SK-N-SH (cell line): Measurements from ENCODE around the gene CNGA1. TPM values are rescaled to one million over a fixed set of nuclear protein-coding genes. Genes with fewer than 3 reads are reported as not detected.

Experiments used
- CTCF ChIA-PET: fragments of 300-600, 350-600 bp; formaldehyde crosslinking; extraction: SDS; loops from one replicate; lab custom pipeline; 2021; lab: Yijun Ruan, JAX
- POLR2A ChIA-PET: fragments of 350-600 bp; sonication (Branson Sonifier 250); formaldehyde crosslinking; extraction: SDS; loops from one replicate; lab custom pipeline; 2020; ENCODE audit warnings: antibody characterized with exemption, inconsistent platforms; lab: Yijun Ruan, JAX
- DNase-seq: peaks from one replicate; pipeline ENCODE4 v3.0.0; 2012
- H2AFZ ChIP-seq: fragments of 200-600 bp; sonication (generic); 2 replicates; pipeline ENCODE4 v1.8.1; 2016; ENCODE audit warnings: antibody characterized with exemption, mild to moderate bottlenecking, low read depth
- H3F3A ChIP-seq: fragments of 200-600 bp; sonication (generic); replicated peaks from 2 replicates; pipeline ENCODE3; 2016; ENCODE audit warnings: antibody characterized with exemption, mild to moderate bottlenecking; ENCODE audit not compliant: insufficient read depth
- H3K27ac ChIP-seq, 2 experiments: fragments of 200-500 bp in 1 of 2; fragments of 200-600 bp in 1 of 2; sonication (Bioruptor generic) in 1 of 2; sonication (generic), shearing (Covaris generic) in 1 of 2; 2 replicates each; pipeline versions ENCODE4 v1.5.1 to v1.6.1; 2014 to 2016; ENCODE audit warnings: low read depth in 2 of 2, inconsistent platforms in 1 of 2, low read length in 1 of 2, mild to moderate bottlenecking in 1 of 2, mixed read lengths in 1 of 2
- H3K27me3 ChIP-seq: fragments of 200-600 bp; sonication (generic), shearing (Covaris generic); 2 replicates; pipeline ENCODE4 v1.6.1; 2016; ENCODE audit warnings: mixed run types; ENCODE audit not compliant: insufficient read depth
- H3K36me3 ChIP-seq, 2 experiments: fragments of 200-500 bp in 1 of 2; fragments of 200-600 bp in 1 of 2; sonication (Bioruptor generic) in 1 of 2; sonication (generic) in 1 of 2; replicated peaks in 1 of 2; 2 replicates each; pipeline versions ENCODE3 to v1.5.1; 2014 to 2016; ENCODE audit warnings: low read length in 1 of 2, mild to moderate bottlenecking in 1 of 2; ENCODE audit not compliant: insufficient read depth in 2 of 2, control insufficient read depth in 1 of 2
- H3K4me1 ChIP-seq, 2 experiments: fragments of 200-500 bp in 1 of 2; fragments of 200-600 bp in 1 of 2; sonication (Bioruptor generic) in 1 of 2; sonication (generic), shearing (Covaris generic) in 1 of 2; 2 replicates each; pipeline versions ENCODE4 v1.5.1 to v1.6.1; 2014 to 2016; ENCODE audit warnings: low read depth in 1 of 2, low read length in 1 of 2, mixed run types in 1 of 2; ENCODE audit not compliant: insufficient read depth in 2 of 2, control insufficient read depth in 1 of 2
- H3K4me2 ChIP-seq: fragments of 200-600 bp; sonication (generic), shearing (Covaris generic); 2 replicates; pipeline ENCODE4 v1.6.1; 2017; ENCODE audit warnings: mixed run types
- H3K4me3 ChIP-seq, 2 experiments: fragments of 200-500 bp in 1 of 2; fragments of 200-600 bp in 1 of 2; sonication (Bioruptor generic) in 1 of 2; sonication (generic), shearing (Covaris generic) in 1 of 2; 2 replicates each; pipeline versions ENCODE4 v1.5.1 to v1.8.1; 2014 to 2016; ENCODE audit warnings: low read depth in 2 of 2, inconsistent platforms in 1 of 2, low read length in 1 of 2, mild to moderate bottlenecking in 1 of 2, mixed read lengths in 1 of 2, moderate library complexity in 1 of 2
- H3K79me2 ChIP-seq: fragments of 200-600 bp; sonication (generic); 2 replicates; pipeline ENCODE4 v1.8.1; 2017; ENCODE audit warnings: mild to moderate bottlenecking; ENCODE audit not compliant: insufficient read depth
- H3K9ac ChIP-seq: fragments of 200-600 bp; sonication (generic); 2 replicates; pipeline ENCODE4 v1.6.1; 2017; ENCODE audit warnings: mixed run types
- H3K9me2 ChIP-seq: fragments of 200-600 bp; sonication (generic); 2 replicates; pipeline ENCODE4 v1.6.1; 2017; ENCODE audit warnings: mixed run types
- H3K9me3 ChIP-seq: fragments of 200-600 bp; sonication (generic); 2 replicates; pipeline ENCODE4 v1.6.1; 2017; ENCODE audit warnings: mixed run types, mild to moderate bottlenecking, moderate library complexity
- H4K20me1 ChIP-seq: fragments of 200-600 bp; sonication (generic); 2 replicates; pipeline ENCODE4 v1.6.1; 2017; ENCODE audit warnings: mild to moderate bottlenecking, mixed run types; ENCODE audit not compliant: insufficient read depth
- CTCF ChIP-seq: fragments of 200-600 bp; sonication (generic); IDR thresholded peaks from 2 replicates; pipeline ENCODE4 v1.6.1; 2017; ENCODE audit warnings: antibody characterized with exemption, mild to moderate bottlenecking, moderate library complexity
- EZH2phosphoT487 ChIP-seq: fragments of 200-600 bp; sonication (generic); IDR thresholded peaks from 2 replicates; pipeline ENCODE4 v1.6.1; 2017; ENCODE audit warnings: low read depth, mixed run types, mild to moderate bottlenecking, antibody characterized with exemption, moderate library complexity, borderline replicate concordance
- FOSL2 ChIP-seq: IDR thresholded peaks from 2 replicates; pipeline ENCODE4 v1.4.0; 2012; ENCODE audit warnings: low read depth, mild to moderate bottlenecking, moderate library complexity, borderline replicate concordance
- JUND ChIP-seq: IDR thresholded peaks from 2 replicates; pipeline ENCODE4 v1.4.0; 2012
- MAX ChIP-seq: IDR thresholded peaks from 2 replicates; pipeline ENCODE4 v1.4.0; 2012; ENCODE audit warnings: low read depth
- MEF2A ChIP-seq: IDR thresholded peaks from 2 replicates; pipeline ENCODE4 v1.4.0; 2012; ENCODE audit warnings: low read depth, borderline replicate concordance
- PBX3 ChIP-seq: IDR thresholded peaks from 2 replicates; pipeline ENCODE4; 2012
- POLR2AphosphoS5 ChIP-seq: IDR thresholded peaks from 2 replicates; pipeline ENCODE4 v1.6.1; 2012; ENCODE audit warnings: low read depth, low read length
- RCOR1 ChIP-seq: fragments of 150-350 bp; IDR thresholded peaks from 2 replicates; pipeline ENCODE4 v1.6.1; 2017; ENCODE audit warnings: antibody characterized with exemption, low read length
- REST ChIP-seq: IDR thresholded peaks from 2 replicates; pipeline ENCODE4 v1.6.1; 2012; ENCODE audit warnings: mild to moderate bottlenecking, low read depth, low read length, moderate library complexity
- SIN3A ChIP-seq: IDR thresholded peaks from 2 replicates; pipeline ENCODE4 v1.6.1; 2012; ENCODE audit warnings: low read depth, mild to moderate bottlenecking, low read length, moderate library complexity, borderline replicate concordance
- WGBS: methylation state at CpG from one replicate; pipeline ENCODE4 v1.1.6; 2017; ENCODE audit warnings: low lambda C conversion rate; 5-methylcytosine and 5-hydroxymethylcytosine counted together
- polyA plus RNA-seq, 3 experiments: library from polyadenylated mRNA; depleted of rRNA; stranded (reverse); fragments of >200 nt; gene quantifications; 2 replicates each; pipeline ENCODE4 v1.2.3, GENCODE V29; 2012

The CNGA1 gene
- polyA plus RNA-seq, 1 of the 3 experiments (the other 2 are of a cell fraction), result 0.23 TPM

- TF ChIP-seq SIN3A (no peak), REST (no peak), MAX (no peak), PBX3 (no peak), RCOR1 (no peak)
- TF ChIP-seq, all 33 proteins: peak for 0
These were observed 62.2 kb downstream of the CNGA1 start (continued) for GRCh38 chr4:47954245-47954644.

- Histone ChIP-seq H3K36me3 (no peaks in the 10 kb centered on the region), H2AFZ (no peak overlapping the region), H3K27ac (no peak overlapping the region), H3K4me2 (no peak overlapping the region), H3K9ac (no peak overlapping the region), H4K20me1 (no peaks in the 10 kb centered on the region), H3K4me1 (no peaks in the 10 kb centered on the region), H3K9me2 (no peaks in the 10 kb centered on the region), H3K9me3 (no peaks in the 10 kb centered on the region), H3K27me3 (no peaks in the 10 kb centered on the region), H3K4me3 (no peak overlapping the region), H3K79me2 (no peaks in the 10 kb centered on the region), H3F3A (no peaks in the 10 kb centered on the region)
- DNase-seq, result no peak
- ChIA-PET CTCF (interaction anchor here (1.2 to 1.4 kb wide), 3 partner anchors 12 to 278 kb away, joined by 3 to 4 read pairs (median 3); no protein-coding TSS in a partner anchor), POLR2A (no interaction called here)
- 70% methylated on average over 5 of the region's 5 CpGs for WGBS
- TF ChIP-seq MEF2A (no peak), EZH2phosphoT487 (no peak), CTCF (peak; percentile 10; the same call in 1 of the 2 replicates), FOSL2 (no peak), POLR2AphosphoS5 (no peak), JUND (no peak)
These were observed 70.4 kb downstream of the CNGA1 start for GRCh38 chr4:47945930-47946726.
